Neural cell (in vitro differentiated cells): ENCODE measurements around the gene ADARB2. TPM values are rescaled to one million over a fixed set of nuclear protein-coding genes. Genes with fewer than 3 reads are reported as not detected.

Experiments
- H2AFZ ChIP-seq: fragments of 200-600, 300-800 bp; sonication (generic), shearing (Covaris generic); 2 replicates; pipeline ENCODE4 v1.6.0; 2014; ENCODE audit warnings: low read depth, mild to moderate bottlenecking, antibody characterized with exemption, low read length, moderate library complexity
- H3F3A ChIP-seq: fragments of 200-600 bp; shearing (Covaris generic); 2 replicates; pipeline ENCODE4 v1.6.1; 2016; ENCODE audit warnings: mild to moderate bottlenecking, moderate library complexity, mixed read lengths, antibody characterized with exemption, low read length; ENCODE audit not compliant: insufficient read depth, poor library complexity, severe bottlenecking
- H3K27ac ChIP-seq: fragments of 200-600, 300-800 bp; sonication (generic), shearing (Covaris generic); 2 replicates; pipeline ENCODE4 v1.5.1; 2014; ENCODE audit warnings: mild to moderate bottlenecking, low read length, moderate library complexity
- H3K27me3 ChIP-seq: fragments of 300-800, 200-600 bp; sonication (generic), shearing (Covaris generic); 2 replicates; pipeline ENCODE4 v1.6.0; 2014; ENCODE audit warnings: mild to moderate bottlenecking, low read depth, low read length, moderate library complexity; ENCODE audit not compliant: insufficient read depth
- H3K36me3 ChIP-seq: fragments of 300-800, 200-600 bp; sonication (generic), shearing (Covaris generic); 2 replicates; pipeline ENCODE4 v1.5.1; 2014; ENCODE audit warnings: mild to moderate bottlenecking, antibody characterized with exemption, low read length, moderate library complexity; ENCODE audit not compliant: insufficient read depth
- H3K4me2 ChIP-seq: fragments of 300-800, 200-600 bp; sonication (generic), shearing (Covaris generic); 2 replicates; pipeline ENCODE4 v1.6.0; 2014; ENCODE audit warnings: mild to moderate bottlenecking, low read length
- H3K4me3 ChIP-seq: fragments of 300-800, 200-600 bp; sonication (generic), shearing (Covaris generic); 2 replicates; pipeline ENCODE4 v1.5.1; 2014; ENCODE audit warnings: mild to moderate bottlenecking, low read length, moderate library complexity
- H3K79me2 ChIP-seq: fragments of 200-600 bp; shearing (Covaris generic); replicated peaks from 2 replicates; pipeline ENCODE4 v1.6.0; 2014; ENCODE audit warnings: mild to moderate bottlenecking, low read length, moderate library complexity; ENCODE audit not compliant: insufficient read depth
- H3K9ac ChIP-seq: fragments of 300-800, 200-600 bp; sonication (generic), shearing (Covaris generic); 2 replicates; pipeline ENCODE4 v1.6.1; 2016; ENCODE audit warnings: mild to moderate bottlenecking, low read length, mixed read lengths
- H3K9me2 ChIP-seq: fragments of 200-600 bp; shearing (Covaris generic); 2 replicates; pipeline ENCODE4 v1.6.1; 2016; ENCODE audit warnings: mild to moderate bottlenecking, low read length, mixed read lengths; ENCODE audit not compliant: insufficient read depth
- H3K9me3 ChIP-seq: fragments of 200-600, 300-800 bp; sonication (generic), shearing (Covaris generic); 2 replicates; pipeline ENCODE4 v1.6.1; 2016; ENCODE audit warnings: mild to moderate bottlenecking, mixed run types, low read length, moderate library complexity, mixed read lengths
- H4K20me1 ChIP-seq: fragments of 200-600 bp; shearing (Covaris generic); 2 replicates; pipeline ENCODE4 v1.6.1; 2016; ENCODE audit warnings: mild to moderate bottlenecking, mixed run types; ENCODE audit not compliant: insufficient read depth
- MXI1 ChIP-seq: fragments of 450-650 bp; conservative IDR thresholded peaks from 2 replicates; pipeline ENCODE4 v1.6.1; 2014; ENCODE audit warnings: antibody characterized with exemption, mild to moderate bottlenecking; ENCODE audit not compliant: poor library complexity, severe bottlenecking
- POLR2AphosphoS5 ChIP-seq: IDR thresholded peaks from 2 replicates; pipeline ENCODE4 v1.6.1; 2012
- RAD21 ChIP-seq: fragments of 450-650 bp; conservative IDR thresholded peaks from 2 replicates; pipeline ENCODE4 v1.6.1; 2014; ENCODE audit warnings: antibody characterized with exemption, mild to moderate bottlenecking, moderate library complexity
- TAF1 ChIP-seq: IDR thresholded peaks from 2 replicates; pipeline ENCODE4 v1.6.1; 2012; ENCODE audit warnings: low read depth
- polyA plus RNA-seq: library from polyadenylated mRNA; depleted of rRNA; stranded (reverse); fragments of >200 nt; gene quantifications from 2 replicates; pipeline ENCODE4 v1.2.3, GENCODE V29; 2014
- TF ChIP-seq, protein P1 (sequence below): IDR thresholded peaks from 2 replicates; pipeline ENCODE4 v1.6.1; 2012; ENCODE audit warnings: borderline replicate concordance
- TF ChIP-seq, protein P2 (sequence below): fragments of 450-650 bp; IDR thresholded peaks from 2 replicates; pipeline ENCODE4 v1.5.1; 2014; ENCODE audit warnings: antibody characterized with exemption, mild to moderate bottlenecking, moderate library complexity; ENCODE audit not compliant: poor library complexity, severe bottlenecking

ADARB2 gene
- polyA plus RNA-seq, 1 donor from 2014 or later: 3.6 TPM

- no peak overlapping the region for H3K9ac ChIP-seq
- H3F3A ChIP-seq: no peaks in the 10 kb centered on the region
- H3K4me2 ChIP-seq: no peak overlapping the region
- no peak overlapping the region for H3K27ac ChIP-seq
- no peaks in the 10 kb centered on the region for H3K36me3 ChIP-seq
- no peak overlapping the region for H3K4me3 ChIP-seq
- no peaks in the 10 kb centered on the region for H3K9me3 ChIP-seq
- H2AFZ ChIP-seq: no peak overlapping the region
- no peaks in the 10 kb centered on the region for H4K20me1 ChIP-seq
- TF ChIP-seq POLR2AphosphoS5: no peak
- TF ChIP-seq, protein P1, sequence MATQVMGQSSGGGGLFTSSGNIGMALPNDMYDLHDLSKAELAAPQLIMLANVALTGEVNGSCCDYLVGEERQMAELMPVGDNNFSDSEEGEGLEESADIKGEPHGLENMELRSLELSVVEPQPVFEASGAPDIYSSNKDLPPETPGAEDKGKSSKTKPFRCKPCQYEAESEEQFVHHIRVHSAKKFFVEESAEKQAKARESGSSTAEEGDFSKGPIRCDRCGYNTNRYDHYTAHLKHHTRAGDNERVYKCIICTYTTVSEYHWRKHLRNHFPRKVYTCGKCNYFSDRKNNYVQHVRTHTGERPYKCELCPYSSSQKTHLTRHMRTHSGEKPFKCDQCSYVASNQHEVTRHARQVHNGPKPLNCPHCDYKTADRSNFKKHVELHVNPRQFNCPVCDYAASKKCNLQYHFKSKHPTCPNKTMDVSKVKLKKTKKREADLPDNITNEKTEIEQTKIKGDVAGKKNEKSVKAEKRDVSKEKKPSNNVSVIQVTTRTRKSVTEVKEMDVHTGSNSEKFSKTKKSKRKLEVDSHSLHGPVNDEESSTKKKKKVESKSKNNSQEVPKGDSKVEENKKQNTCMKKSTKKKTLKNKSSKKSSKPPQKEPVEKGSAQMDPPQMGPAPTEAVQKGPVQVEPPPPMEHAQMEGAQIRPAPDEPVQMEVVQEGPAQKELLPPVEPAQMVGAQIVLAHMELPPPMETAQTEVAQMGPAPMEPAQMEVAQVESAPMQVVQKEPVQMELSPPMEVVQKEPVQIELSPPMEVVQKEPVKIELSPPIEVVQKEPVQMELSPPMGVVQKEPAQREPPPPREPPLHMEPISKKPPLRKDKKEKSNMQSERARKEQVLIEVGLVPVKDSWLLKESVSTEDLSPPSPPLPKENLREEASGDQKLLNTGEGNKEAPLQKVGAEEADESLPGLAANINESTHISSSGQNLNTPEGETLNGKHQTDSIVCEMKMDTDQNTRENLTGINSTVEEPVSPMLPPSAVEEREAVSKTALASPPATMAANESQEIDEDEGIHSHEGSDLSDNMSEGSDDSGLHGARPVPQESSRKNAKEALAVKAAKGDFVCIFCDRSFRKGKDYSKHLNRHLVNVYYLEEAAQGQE: no peak
- no peaks in the 10 kb centered on the region for H3K79me2 ChIP-seq
- no peaks in the 10 kb centered on the region for H3K9me2 ChIP-seq
- no peaks in the 10 kb centered on the region for H3K27me3 ChIP-seq
Observed at GRCh38 chr10:1570416-1571051, 166.8 kb downstream of the ADARB2 start.

GRCh38 chr10:1569208-1569607 lies 168.1 kb downstream of the ADARB2 start:
- Histone ChIP-seq H3K79me2 (no peaks in the 10 kb centered on the region), H2AFZ (no peak overlapping the region)

More at GRCh38 chr10:1569208-1569607, 168.1 kb downstream of the ADARB2 start:
- Histone ChIP-seq H3F3A (no peaks in the 10 kb centered on the region), H3K27me3 (no peaks in the 10 kb centered on the region), H3K4me3 (no peak overlapping the region), H4K20me1 (no peaks in the 10 kb centered on the region), H3K36me3 (no peaks in the 10 kb centered on the region), H3K9me2 (no peaks in the 10 kb centered on the region), H3K9ac (no peak overlapping the region), H3K9me3 (no peaks in the 10 kb centered on the region), H3K27ac (no peak overlapping the region), H3K4me2 (no peak overlapping the region)
- TF ChIP-seq RAD21 (no peak), TAF1 (no peak), POLR2AphosphoS5 (no peak), MXI1 (no peak)
- TF ChIP-seq, protein P2, sequence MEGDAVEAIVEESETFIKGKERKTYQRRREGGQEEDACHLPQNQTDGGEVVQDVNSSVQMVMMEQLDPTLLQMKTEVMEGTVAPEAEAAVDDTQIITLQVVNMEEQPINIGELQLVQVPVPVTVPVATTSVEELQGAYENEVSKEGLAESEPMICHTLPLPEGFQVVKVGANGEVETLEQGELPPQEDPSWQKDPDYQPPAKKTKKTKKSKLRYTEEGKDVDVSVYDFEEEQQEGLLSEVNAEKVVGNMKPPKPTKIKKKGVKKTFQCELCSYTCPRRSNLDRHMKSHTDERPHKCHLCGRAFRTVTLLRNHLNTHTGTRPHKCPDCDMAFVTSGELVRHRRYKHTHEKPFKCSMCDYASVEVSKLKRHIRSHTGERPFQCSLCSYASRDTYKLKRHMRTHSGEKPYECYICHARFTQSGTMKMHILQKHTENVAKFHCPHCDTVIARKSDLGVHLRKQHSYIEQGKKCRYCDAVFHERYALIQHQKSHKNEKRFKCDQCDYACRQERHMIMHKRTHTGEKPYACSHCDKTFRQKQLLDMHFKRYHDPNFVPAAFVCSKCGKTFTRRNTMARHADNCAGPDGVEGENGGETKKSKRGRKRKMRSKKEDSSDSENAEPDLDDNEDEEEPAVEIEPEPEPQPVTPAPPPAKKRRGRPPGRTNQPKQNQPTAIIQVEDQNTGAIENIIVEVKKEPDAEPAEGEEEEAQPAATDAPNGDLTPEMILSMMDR: no peak
- TF ChIP-seq, protein P1: no peak
